CD4-positive, alpha-beta T cell treated with Interleukin-6 for 4 hours (primary cell): ENCODE data around the gene KCNE5.
"Not testable (repeated sequence)": the region's sequence is repeated elsewhere in the genome, so short reads cannot be mapped to it uniquely, and the experiment has no call there.

Experiments
- DNase-seq: peaks from one replicate; pipeline ENCODE4 v3.0.0-alpha.2; 2020; ENCODE audit warnings: mixed read lengths

Gene KCNE5, protein sequence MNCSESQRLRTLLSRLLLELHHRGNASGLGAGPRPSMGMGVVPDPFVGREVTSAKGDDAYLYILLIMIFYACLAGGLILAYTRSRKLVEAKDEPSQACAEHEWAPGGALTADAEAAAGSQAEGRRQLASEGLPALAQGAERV

DNA sequence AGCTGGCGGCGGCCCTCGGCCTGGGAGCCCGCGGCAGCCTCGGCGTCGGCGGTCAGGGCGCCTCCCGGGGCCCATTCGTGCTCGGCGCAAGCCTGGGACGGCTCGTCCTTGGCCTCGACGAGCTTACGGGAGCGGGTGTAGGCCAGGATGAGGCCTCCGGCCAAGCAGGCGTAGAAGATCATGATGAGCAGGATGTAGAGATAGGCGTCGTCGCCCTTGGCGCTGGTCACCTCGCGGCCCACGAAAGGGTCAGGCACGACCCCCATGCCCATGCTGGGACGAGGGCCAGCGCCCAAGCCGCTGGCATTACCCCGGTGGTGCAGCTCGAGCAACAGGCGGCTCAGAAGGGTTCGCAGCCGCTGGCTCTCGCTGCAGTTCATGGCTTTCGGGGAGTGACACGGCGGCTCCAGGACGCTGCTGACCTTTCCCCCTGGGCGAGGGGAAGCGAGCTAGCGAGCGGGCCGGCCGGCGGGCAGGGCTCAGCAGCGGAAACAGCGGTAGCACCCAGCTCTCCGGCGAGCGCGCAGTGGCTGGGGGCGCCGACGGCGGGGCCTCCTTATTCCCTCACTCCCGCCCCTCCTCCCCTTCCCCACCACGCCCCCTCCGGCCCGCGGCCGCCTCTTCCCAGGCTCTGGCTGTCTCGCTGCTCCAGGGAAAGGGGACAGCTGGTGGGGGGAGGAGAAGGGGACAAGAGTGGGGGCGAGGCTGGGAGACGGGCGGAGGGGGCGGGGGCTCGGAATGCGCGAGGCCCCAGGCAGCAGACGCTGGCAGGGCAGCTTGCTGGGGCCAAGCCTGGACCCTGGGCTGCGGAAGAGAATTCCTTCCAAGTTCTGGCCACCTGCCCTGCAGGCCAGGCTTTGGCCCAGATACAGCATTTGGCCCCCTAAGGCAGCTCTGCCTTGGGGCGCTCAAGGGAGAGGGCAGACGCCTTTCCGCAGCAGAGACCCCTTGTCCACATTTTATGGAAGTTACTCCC lies at the start of gene KCNE5:
Gene KCNE5, minus strand, starts transcription at position 532 of the 976 bp plus-strand sequence. Its CDS starts 152 bp downstream, at position 380.
- no peak for DNase-seq

DNA sequence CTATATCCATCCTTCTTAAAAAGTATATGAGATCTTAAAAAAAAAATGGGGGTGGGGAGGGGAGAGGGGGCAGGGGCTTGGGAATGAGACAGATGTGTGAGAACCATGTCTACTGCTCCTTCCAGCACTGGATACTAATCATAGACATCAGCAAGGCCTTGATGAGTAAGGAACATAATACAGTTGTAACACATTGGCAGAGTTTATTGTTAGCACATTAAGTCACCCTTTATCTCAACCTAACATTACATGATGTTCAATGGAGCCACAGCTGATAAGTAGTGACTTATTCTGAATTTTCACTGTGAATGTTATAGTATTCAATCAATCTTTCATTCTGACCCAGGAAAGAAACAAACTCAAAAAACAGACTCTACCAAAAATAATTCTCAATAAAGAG lies 47.3 kb upstream of the KCNE5 start:
- DNase-seq, result no peak

DNA sequence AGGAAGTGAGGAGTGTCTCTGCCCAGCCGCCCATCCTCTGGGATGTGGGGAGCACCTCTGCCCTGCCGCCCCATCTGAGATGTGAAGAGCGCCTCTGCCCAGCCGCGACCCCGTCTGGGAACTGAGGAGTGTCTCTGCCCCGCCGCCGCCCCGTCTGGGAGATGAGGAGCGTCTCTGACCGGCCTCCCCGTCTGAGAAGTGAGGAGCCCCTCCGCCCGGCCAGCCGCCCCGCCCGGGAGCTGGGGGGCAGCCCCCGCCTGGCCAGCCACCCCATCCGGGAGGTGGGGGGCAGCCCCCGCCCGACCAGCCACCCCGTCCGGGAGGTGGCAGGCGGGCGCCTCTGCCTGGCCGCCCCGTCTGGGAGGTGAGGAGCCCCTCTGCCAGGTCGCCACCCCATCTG lies 46.2 kb upstream of the KCNE5 start:
- not testable (repeated sequence) for DNase-seq

DNA sequence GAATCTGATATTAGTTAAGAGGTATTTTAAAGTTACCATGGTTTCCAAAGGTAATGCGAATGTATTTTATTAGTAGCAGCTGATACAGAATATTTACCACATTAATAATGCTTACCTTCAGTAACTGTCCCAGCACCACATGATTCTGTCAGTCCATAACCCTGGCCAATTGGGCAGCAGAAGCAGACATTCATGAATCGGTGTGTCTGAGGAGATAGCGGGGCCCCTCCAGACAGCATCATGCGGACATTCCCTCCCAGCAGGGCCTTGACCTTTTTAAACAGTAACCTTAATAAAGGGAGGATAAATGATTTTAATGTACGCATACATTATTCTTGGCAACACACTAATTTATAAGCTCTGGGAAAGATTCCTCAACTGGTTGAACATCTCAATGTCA lies 43.0 kb upstream of the KCNE5 start:
- no peak for DNase-seq

DNA sequence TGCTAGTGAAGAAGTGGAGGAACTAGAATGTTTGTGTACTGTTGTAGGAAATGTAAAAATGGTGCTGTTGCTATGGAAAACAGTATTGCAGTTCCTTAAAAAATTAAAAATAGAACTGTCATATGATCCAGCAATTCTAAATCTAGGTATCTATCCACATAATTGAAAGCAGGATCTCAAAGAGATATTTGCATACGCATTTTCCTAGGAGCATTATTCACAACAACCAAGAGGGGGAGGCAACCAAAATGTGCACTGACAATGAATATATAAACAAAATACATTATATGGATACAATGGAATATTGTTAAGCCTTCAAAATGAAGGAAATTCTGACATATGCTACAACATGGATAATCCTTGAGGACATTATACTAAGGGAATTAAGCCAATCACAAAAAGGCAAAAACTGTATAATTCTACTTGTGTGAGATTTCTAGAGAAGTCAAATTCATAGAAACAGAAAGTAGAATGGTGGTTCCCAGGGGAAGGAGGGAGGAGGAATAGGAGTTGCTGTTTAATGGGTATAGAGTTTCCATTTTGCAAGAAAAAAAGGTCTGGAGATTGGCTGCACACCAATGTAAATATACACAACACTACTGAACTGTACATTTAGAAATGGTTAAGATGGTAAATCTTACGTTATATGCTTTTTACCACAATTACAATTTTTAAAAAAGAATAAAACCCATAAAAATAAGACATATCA lies 35.6 kb upstream of the KCNE5 start:
- no peak for DNase-seq

DNA sequence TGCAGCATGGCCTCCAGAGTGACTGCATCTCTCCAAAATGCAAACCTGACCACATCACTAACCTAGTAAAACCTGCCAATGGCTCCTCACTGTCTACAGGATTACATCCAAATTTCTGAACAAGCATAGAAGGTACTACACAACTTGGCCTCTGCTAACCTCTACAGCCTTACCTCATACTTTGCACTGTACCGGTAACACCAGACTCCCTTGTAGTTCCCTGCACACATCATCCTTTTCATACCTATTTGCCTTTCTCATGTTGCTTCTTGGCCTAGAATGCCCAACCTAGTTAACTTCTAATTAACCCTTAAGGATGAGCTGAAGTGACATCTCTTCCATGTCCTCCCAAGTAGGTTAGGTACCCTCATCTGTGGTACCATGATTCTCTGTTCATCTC lies 33.4 kb upstream of the KCNE5 start:
- DNase-seq, result no peak

DNA sequence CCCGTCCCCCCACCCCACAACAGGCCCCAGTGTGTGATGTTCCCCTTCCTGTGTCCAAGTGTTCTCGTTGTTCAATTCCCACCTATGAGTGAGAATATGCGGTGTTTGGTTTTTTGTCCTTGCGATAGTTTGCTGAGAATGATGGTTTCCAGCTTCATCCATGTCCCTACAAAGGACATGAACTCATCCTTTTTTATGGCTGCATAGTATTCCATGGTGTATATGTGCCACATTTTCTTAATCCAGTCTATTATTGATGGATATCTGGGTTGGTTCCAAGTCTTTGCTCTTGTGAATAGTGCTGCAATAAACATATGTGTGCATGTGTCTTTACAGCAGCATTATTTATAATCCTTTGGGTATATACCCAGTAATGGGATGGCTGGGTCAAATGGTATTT lies 32.4 kb upstream of the KCNE5 start:
- DNase-seq, result not testable (repeated sequence)

DNA sequence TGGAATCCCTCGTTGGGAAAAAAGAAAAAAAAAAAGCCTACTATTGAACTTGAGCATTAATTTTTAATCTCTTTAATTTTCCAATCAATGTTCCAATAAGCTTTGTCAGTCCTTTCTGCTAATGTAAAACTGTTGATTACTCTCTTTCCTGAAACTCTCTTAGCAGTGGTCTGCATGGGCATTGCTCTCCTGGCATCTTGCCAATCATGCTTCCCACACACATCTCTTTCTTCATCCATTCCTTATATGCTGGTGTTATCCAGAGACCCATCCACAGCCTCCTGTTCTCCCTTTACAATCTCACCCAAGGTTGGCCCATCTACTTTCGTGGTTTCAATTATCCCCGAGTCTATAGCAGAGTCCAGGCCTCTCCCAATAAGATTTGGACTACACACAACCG lies 31.8 kb upstream of the KCNE5 start:
- no peak for DNase-seq

DNA sequence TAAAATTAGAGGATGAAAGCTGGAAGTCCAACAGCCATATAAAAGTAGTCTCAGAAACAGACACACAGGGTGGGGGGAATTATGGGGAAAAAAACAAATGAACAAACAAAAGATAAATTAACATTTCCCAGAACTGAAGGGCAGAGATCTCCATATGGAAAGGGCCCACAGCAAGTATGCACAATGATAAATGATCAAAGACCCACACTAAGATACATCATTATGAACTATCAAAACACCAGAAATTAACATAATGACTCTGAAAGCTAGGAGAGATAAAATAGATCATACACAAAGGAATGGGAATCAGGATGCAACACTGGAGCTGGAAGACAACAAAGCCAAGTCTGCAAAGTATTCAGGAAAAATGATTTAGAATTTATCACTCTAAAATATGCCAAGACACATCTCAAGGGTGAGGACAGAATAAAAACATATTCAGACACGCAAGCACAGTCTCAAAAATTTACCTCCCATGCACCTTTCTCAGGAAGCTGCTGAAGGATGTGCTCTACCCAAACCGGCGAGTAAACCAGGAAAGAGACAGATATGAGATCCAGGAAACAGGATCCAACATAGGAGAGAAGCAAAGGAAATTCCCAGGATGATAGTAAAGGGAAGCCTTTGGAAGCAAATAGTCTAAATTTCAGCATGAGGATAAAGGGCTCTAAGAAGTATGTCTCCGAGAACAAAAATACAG lies 30.7 kb upstream of the KCNE5 start:
- no peak for DNase-seq

DNA sequence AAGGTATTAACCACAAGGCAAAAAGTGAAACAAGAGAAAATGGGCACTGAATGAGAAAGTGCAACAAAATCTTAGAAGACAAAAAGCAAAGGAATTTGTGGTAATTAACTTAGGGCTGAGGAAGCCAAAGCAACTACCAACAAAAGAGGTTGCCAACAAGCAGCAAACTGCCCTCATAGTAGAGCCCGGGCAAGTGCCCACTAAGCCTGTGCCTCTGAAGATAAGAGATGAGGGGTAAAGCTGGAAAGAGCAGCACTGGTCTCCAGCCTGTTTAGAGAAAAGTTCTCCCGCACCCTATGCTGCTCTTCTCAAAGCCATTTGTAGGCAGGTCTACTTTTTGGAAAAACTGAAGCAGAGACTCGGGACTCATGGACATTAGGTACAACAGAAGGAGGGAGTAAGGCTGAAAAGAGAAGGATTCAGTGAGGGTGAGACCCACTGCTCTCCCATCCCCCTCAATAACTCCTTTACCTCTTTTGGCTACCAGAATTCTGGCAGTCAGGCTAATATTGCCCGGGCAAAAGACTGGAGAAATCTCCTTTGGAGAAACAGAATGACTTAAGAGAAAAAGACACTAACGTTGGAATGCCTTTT lies 29.6 kb upstream of the KCNE5 start:
- no peak for DNase-seq

DNA sequence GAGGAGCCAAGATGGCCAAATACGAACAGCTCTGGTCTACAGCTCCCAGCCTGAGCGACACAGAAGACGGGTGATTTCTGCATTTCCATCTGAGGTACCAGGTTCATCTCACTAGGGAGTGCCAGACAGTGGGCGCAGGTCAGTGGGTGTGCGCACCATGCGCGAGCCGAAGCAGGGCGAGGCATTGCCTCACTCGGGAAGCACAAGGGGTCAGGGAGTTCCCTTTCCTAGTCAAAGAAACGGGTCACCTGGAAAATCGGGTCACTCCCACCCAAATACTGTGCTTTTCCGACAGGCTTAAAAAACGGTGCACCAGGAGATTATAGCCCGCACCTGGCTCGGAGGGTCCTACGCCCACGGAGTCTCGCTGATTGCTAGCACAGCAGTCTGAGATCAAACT lies 19.7 kb upstream of the KCNE5 start:
- DNase-seq, result not testable (repeated sequence)

DNA sequence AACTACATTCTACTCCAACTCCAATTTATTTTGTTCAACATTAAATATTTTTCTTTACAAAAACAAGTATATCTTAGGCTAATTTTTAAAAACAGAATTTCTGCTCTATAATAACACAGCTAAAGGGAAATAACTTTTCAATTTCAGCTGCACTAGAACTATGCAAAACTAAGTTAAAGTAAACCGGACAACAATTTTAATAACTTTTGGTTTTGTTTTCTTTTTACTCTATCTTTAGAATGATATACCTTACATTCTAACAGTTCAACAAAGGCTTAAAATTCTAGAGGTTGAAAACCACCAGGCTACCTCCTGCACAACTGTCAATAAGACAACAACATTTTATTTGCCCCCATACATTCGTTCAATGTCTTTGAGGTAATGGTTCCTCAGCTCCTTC lies 18.7 kb upstream of the KCNE5 start:
- DNase-seq, result no peak

DNA sequence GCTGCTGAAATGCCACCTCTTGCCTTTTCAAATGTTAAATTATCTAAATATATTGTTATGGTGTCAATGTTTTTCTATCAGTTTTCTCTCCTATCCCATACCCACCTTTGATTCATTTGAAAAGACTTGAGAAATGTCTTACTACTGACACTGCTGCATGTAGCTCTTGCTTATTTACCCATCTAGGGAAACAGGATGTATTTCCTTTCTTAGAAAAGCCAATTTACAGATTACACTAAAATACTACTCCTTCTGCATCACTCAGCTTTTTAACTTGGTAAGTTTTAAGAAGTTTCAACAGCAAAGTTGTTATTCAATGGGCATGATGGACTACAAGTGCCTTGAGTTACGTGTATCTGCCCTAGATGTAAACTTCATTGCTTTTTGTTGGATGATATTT lies 13.2 kb upstream of the KCNE5 start:
- no peak for DNase-seq

DNA sequence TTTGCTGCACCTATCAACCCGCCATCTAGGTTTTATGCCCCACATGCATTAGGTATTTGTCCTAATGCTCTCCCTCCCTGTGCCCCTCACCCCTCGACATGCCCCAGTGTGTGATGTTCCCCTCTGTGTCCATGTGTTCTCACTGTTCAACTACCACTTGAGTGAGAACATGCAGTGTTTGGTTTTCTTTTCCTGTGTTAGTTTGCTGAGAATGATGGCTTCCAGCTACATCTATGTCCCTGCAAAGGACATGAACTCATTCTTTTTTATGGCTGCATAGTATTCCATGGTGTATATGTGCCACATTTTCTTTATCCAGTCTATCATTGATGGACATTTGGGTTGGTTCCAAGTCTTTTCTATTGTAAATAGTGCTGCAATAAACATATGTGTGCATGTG lies 12.5 kb upstream of the KCNE5 start:
- DNase-seq, result not testable (repeated sequence)

DNA sequence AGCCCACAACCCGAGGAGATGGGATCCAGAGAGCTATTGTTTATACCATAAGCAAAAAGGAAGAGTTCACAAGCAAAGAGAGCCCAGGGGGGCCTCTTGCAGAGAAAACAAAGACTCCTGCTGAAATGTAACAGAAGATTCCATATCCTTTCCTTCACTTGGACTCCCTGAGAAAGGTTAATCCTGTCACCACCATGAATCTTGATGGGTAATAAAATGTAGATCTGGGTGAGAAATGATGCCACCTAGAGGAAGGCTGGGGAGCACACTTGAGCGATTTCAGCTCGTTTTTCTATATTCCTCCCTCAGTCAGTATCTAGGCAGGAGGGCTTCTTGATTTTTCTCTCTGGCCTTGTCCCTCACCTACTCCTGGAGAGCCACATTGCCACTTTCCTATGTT lies 10.2 kb upstream of the KCNE5 start:
- no peak for DNase-seq

DNA sequence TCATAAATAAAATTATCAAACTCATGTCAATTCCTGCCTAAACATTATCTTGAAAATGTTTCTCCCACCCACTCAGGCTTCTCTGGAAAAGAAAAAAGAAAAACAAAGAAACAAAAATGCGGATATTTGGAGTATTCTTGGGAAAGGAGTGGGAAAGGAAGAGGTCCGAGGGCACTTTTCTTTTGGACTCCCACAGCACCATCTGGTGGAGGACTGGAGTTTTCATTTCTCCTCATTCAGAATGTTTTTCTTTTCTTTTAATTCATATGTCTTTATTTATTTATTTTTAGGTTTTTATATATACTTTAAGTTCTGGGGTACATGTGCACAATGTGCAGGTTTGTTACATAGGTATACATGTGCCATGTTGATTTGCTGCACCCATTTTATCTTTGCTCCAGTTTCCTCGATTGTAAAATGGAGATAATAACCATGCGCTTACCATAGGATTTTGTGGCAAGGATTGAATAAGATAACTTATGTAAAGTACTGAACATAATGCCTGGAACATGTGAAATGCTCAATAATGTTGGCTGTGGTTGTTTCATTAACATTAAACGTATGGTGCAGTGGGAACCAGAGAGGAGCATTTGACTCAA lies 8.0 kb upstream of the KCNE5 start:
- no peak for DNase-seq

DNA sequence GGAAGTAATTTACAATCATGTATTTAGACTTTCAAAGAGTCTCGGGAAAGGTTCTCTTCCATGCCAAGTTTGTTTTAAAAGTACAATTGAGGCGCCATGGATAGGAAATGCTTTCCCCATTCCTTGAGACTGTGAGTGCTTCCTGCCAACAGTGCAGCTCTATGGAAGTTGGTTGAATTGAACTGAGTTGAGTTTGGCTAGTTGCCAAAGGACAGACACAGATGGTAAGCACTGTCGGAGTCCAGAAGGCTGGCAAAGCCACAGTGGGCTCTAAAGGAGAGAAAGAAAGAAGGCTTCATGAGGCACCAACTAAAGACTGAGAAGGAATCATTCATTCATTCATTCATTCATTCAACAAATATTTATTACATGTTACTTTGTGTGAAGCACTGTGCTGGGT lies 4.3 kb upstream of the KCNE5 start:
- DNase-seq, result no peak

DNA sequence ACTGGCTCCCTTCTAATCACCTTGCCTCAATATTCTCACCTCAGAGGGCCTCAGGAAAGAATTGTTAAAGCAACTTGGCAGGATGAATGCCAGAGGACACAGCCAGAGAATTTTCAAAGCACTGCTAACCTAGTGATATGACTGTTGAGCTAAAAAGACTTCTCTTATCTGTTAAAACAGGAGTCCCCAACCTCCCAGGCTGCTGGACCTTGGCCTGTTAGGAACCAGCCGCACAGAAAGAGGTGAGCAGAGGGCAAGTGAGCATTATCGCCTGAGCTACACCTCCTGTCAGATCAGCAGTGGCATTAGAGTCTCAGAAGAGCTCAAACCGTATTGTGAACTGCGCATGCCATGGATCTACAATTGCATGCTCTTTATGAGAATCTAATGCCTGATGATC lies 1.7 kb upstream of the KCNE5 start:
- no peak for DNase-seq

DNA sequence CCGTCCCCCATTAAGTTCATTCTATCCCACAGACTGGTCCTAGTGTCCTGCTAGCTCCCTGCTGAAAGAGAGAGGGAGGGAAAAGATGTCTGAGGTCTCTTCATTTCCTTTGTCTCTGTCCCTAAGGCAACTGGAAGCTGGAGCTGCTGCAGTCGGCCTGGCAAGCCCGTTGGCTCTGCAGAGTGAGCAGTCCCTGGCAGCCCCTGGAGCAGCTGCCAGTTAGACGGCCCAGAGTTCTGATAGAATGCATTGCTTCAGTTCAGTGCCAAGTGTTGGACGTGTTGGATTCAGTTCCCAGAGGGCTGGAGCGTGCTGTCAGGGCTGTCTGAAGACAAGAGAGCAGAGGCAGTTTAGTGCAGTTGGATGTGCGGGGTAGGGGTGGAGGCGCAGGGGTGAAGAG lies 975 bp downstream of the KCNE5 start:
- no peak for DNase-seq

DNA sequence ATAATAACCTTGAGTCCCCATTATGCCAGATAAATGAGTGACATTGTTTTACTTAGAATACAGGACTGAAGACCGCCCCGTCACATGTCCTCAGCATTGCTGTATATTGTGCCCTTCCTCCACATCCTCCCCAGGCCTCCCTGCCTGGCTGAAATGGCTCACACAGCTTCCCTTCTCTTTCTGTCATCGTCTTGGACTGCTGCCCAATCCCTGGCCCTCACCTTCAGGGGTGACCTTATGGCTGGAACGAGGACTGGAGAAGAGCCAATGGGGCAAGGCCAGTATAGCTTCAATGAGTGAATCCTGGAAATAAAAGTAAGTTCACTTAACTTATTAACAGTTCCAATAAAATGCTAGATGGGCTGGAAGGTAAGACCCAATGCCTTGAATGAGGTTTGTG lies 2.7 kb downstream of the KCNE5 start:
- DNase-seq, result no peak

DNA sequence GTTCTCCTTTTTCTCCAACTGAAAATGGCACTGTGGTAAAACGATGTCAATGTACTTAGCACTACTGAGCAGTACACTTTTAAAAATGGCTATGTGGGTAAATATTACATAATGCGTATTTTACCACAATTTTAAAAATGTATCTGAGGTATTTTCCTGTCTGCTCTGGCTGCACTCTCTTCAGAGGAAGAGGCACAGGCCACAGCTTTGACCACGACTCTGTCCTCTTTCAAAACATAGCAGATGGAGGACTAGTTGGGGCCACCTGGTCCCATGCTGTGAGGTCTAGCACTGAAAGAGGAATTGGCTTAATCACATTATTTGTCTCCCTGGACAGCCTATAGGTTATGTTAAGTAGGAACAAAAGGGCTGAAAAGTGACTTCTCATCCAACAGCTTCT lies 5.2 kb downstream of the KCNE5 start:
- no peak for DNase-seq

DNA sequence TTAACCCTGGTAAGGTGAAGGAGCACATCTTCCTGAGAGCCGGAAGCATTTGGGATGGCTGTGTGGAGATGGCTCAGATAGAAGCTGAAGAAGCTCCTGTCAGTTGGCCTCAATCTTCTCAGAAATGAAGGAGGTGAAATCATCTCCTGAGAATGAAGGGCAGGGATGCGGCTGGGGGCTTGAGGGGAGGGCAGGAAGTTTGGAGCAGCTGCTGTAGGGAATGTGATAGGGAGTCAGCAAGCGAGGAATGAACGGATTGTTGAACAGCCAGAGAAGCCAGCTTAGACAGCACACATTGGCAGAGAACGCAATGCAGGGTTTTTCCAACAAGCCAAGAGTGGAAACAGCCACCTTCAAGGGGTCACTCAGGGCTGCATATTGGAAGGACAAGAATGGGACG lies 10.0 kb downstream of the KCNE5 start:
- no peak for DNase-seq
